ENCODE data around the gene CHEK1.

Gene CHEK1

DNA sequence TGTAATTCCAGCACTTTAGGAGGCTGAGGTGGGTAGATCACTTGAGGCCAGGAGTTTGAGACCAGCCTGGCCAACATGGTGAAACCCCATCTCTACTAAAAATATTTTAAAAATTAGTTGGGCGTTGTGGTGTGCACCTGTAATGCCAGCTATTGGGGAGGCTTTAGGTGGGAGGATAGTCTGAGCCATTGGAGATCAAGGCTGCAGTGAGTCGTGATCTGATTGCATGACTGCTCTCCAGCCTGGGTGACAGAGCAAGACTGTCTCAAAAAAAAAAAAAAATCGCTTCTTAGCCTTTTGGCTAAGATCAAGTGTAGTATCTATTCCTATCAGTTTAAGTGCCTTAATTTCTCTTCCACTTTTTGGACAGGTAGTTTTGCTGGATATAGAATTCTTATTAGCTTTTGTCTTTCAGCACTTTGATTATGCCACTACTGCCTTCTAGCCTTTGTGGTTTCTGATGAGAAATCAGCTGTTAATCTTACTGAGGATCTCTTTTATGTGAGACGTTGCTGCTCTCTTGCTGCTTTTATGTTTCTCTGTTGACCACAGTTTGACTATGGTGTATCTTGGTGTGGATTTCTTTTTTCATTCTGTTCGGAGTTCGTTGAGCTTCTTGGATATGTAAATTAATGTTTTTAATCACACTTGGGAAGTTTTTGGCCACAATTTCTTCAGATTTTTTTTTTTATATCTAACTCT, 24.7 kb downstream of the CHEK1 start:
- Mint-ChIP-seq H3K9me3 (no peaks in the 10 kb centered on the region), H3K4me3 (no peak overlapping the region), H3K4me1 (ENCODE audit: low read depth in 2 of 2) (peaks cover 4 to 6% of the 10 kb centered on the region in 2 donors), H3K27ac (peak overlapping the region in 1 of 2 donors; percentile 39), H3K27me3 (no peaks in the 10 kb centered on the region), H3K36me3 (ENCODE audit: insufficient read depth) (no peaks in the 10 kb centered on the region)
- DNase-seq: no peak
- ATAC-seq (replicated peaks): peak; percentile 48

DNA sequence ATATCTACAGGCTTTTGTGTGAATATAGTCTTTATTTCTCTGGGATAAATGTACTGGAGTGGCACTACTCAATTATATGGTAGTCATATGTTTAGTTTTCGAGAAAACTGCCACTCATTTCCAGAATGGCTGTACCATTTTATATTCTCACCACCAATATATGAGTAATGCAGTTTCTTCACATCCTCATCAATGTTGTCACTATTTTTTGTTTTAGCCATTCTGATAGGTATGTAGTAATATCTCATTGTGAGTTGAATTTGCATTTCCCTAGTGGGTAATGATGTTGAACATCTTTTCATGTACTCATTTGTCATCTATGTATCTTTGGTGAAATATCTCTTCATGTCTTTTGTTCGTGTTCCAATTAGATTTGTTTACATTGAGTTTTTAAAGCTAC, 37.7 kb downstream of the CHEK1 start:
- no peaks in the 10 kb centered on the region for H3K4me1 Mint-ChIP-seq (ENCODE audit: low read depth in 2 of 2)
- DNase-seq (no peak), ATAC-seq (replicated peaks) (no peak)
- no peak overlapping the region for H3K27ac Mint-ChIP-seq
- H3K27me3 Mint-ChIP-seq: no peaks in the 10 kb centered on the region
- H3K9me3 Mint-ChIP-seq: no peaks in the 10 kb centered on the region
- no peak overlapping the region for H3K4me3 Mint-ChIP-seq
- H3K36me3 Mint-ChIP-seq (ENCODE audit: insufficient read depth): no peaks in the 10 kb centered on the region

DNA sequence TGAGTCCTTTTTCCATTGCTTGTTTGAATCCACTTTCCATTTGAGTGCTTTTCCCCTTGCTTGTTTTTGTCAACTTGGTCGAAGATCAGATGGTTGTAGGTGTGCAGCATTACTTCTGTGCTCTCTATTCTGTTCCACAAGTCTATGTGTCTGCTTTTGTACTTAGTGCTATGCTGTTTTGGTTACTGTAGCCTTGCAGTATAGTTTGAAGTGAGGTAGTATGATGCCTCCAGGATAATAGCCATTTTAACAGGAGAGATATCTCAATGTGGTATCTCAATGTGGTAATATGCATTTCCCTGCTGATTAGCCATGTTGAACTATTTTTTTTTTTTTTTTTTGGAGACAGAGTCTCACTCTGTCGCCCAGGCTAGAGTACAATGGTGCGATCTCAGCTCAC, 38.9 kb downstream of the CHEK1 start:
- no peak for DNase-seq
- Mint-ChIP-seq H3K27me3 (no peaks in the 10 kb centered on the region), H3K9me3 (no peaks in the 10 kb centered on the region), H3K36me3 (ENCODE audit: insufficient read depth) (no peaks in the 10 kb centered on the region), H3K4me1 (ENCODE audit: low read depth in 2 of 2) (no peaks in the 10 kb centered on the region), H3K27ac (no peak overlapping the region), H3K4me3 (no peak overlapping the region)
- no peak for ATAC-seq (replicated peaks)

DNA sequence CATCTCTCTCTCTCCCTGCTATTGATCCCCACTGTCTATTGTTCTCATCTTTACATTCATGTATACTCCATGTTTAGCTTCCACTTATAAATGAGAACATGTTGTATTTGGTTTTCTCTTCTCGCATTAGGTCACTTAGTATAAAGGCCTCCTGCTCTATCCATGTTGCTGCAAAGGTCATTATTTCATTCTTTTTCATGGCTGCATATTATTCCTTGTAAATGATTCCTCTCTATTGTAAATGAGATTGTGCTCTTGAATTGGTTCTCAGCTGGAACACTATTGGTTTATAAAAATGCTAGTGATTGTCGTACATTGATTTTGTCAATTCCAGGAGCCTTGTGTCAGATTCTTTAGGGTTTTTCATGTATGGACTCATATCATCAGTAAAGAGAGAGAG, 42.2 kb downstream of the CHEK1 start:
- Mint-ChIP-seq H3K36me3 (ENCODE audit: insufficient read depth) (no peaks in the 10 kb centered on the region), H3K27ac (peak overlapping the region in 1 of 2 donors; percentile 23), H3K27me3 (no peaks in the 10 kb centered on the region), H3K4me1 (ENCODE audit: low read depth in 2 of 2) (no peaks in the 10 kb centered on the region), H3K4me3 (no peak overlapping the region), H3K9me3 (no peaks in the 10 kb centered on the region)
- DNase-seq: no peak
- ATAC-seq (replicated peaks): no peak

DNA sequence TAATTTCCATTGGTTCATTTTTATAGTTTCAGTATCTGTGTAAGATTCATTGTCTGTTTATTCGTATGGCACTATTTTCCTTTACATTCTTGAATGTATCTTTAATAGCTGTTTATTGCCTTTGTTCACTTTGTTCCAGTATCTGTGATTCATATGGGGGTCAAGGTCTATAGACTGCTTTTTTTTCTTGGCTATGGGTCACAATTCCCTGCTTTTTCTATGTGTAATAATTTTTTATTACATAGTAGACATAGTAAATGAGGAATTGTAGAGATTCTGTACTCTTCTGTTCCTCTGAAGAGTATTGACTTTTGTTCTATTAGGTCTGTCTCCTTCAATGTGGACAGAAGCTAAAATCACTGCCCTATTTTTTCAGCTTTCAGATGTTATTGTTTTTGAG, 45.2 kb downstream of the CHEK1 start:
- H3K27ac Mint-ChIP-seq: no peak overlapping the region

DNA sequence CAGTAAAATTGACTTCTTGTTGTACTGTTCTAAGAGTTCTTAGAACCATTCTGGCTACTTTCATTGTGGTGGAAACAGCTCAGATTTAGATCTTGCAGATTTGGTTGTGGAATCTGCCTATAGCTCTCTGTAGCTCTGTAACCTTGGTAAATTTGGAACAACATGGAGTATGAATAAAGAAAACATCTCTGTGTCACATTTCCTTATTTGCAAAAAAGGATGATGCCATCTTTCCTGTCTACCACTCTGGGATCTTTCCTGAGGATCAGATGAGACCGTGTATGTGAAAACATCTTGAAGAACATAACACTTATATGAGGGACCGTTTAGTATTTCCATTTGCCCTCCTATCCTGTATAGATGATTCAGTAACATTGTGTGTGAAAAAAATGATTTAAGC, 46.6 kb downstream of the CHEK1 start:
- DNase-seq (no peak), ATAC-seq (replicated peaks) (no peak)
- no peak overlapping the region for H3K4me3 Mint-ChIP-seq
- no peaks in the 10 kb centered on the region for H3K4me1 Mint-ChIP-seq (ENCODE audit: low read depth in 2 of 2)
- no peaks in the 10 kb centered on the region for H3K27me3 Mint-ChIP-seq
- H3K27ac Mint-ChIP-seq: no peak overlapping the region
- no peaks in the 10 kb centered on the region for H3K9me3 Mint-ChIP-seq
- no peaks in the 10 kb centered on the region for H3K36me3 Mint-ChIP-seq (ENCODE audit: insufficient read depth)

More for the DNA sequence above, 45.2 kb downstream of the CHEK1 start:
- Mint-ChIP-seq H3K27me3 (no peaks in the 10 kb centered on the region), H3K4me3 (no peak overlapping the region), H3K9me3 (no peaks in the 10 kb centered on the region), H3K4me1 (ENCODE audit: low read depth in 2 of 2) (no peaks in the 10 kb centered on the region), H3K36me3 (ENCODE audit: insufficient read depth) (no peaks in the 10 kb centered on the region)
- ATAC-seq (replicated peaks) (no peak), DNase-seq (no peak)

DNA sequence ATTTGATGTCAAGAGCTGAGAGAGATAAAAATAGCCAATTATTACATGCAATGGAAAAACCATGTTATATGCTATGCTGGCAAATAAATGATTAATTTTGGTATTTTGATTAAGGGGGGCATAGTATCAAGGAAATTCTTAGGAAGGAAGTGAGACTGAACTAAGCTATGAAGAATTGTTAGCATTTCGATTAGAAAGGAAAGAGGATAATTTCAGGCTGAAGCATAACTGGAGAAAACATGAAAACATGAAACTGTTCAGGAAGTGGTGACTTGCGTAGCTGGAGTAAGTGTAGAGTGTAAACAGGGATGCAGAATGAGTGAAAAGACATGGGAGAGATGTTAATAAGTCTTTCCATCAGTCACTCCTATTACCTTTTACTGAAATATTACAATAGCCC, 49.2 kb downstream of the CHEK1 start:
- H3K9me3 Mint-ChIP-seq: no peaks in the 10 kb centered on the region
- no peaks in the 10 kb centered on the region for H3K4me1 Mint-ChIP-seq (ENCODE audit: low read depth in 2 of 2)
- H3K27ac Mint-ChIP-seq: no peak overlapping the region
- no peak for DNase-seq
- ATAC-seq (replicated peaks): no peak
- no peaks in the 10 kb centered on the region for H3K36me3 Mint-ChIP-seq (ENCODE audit: insufficient read depth)
- no peaks in the 10 kb centered on the region for H3K27me3 Mint-ChIP-seq
- no peak overlapping the region for H3K4me3 Mint-ChIP-seq

DNA sequence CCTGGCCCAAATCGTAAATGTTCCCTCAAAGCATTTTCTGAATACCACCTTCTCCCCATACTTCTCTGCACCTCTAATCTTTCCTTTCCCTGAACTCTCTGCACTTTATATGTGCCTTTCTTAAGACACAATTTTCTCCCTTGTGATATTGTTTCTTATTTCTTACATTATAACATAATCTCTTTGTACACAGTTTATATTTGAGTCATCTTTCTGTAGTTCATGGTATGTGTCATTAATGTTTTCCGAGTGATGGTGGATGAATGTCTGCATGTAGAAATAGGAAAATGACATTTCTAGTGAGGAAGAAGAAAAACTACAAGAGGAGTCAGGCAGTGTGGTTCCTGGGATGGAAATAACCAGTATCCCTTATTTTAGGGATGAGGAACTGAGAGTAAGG, 50.2 kb downstream of the CHEK1 start:
- Mint-ChIP-seq H3K36me3 (ENCODE audit: insufficient read depth) (no peaks in the 10 kb centered on the region), H3K27me3 (no peaks in the 10 kb centered on the region), H3K4me3 (no peak overlapping the region), H3K9me3 (no peaks in the 10 kb centered on the region), H3K4me1 (ENCODE audit: low read depth in 2 of 2) (no peaks in the 10 kb centered on the region), H3K27ac (no peak overlapping the region)
- no peak for ATAC-seq (replicated peaks)
- no peak for DNase-seq

DNA sequence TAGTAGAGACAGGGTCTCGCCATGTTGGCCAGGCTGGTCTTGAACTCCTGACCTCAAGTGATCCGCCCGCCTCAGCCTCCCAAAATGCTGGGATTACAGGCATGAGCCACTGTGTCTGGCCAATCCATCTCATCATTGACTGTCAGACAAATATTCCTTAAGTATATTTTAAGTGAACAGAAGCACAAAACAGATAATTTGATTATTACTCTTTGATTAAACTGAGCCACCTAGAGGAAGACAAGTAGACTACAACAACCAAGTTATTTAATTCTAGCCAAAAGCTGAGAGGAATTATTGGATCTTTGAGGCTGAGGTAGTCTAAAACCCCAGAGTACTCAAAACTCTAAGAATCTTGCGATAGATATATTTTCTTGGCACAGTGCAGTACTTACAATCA, 54.4 kb downstream of the CHEK1 start:
- DNase-seq (no peak), ATAC-seq (replicated peaks) (no peak)
- Mint-ChIP-seq H3K27ac (no peak overlapping the region), H3K4me3 (no peak overlapping the region), H3K27me3 (no peaks in the 10 kb centered on the region), H3K36me3 (ENCODE audit: insufficient read depth) (no peaks in the 10 kb centered on the region), H3K9me3 (no peaks in the 10 kb centered on the region), H3K4me1 (ENCODE audit: low read depth in 2 of 2) (no peaks in the 10 kb centered on the region)

DNA sequence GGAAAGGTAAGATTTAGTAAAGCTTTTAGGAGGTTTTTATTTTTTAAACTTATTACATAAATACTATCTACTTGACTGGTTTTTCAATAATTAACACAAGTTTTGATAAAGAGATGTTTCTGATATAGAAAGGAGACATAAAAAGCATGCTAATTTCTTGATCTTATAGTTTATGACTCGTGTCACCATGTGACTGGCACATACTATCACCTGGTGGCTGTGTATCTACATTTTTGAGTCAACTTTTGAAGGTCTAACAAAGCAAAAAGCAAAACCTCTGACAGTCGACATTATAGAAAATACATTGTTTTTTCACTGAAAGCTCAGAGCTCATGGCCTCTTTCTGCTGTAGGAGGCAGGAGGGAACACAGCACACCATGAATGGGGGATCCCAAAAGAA, 54.9 kb downstream of the CHEK1 start:
- no peak for ATAC-seq (replicated peaks)
- Mint-ChIP-seq H3K4me3 (no peak overlapping the region), H3K36me3 (ENCODE audit: insufficient read depth) (no peaks in the 10 kb centered on the region)

DNA sequence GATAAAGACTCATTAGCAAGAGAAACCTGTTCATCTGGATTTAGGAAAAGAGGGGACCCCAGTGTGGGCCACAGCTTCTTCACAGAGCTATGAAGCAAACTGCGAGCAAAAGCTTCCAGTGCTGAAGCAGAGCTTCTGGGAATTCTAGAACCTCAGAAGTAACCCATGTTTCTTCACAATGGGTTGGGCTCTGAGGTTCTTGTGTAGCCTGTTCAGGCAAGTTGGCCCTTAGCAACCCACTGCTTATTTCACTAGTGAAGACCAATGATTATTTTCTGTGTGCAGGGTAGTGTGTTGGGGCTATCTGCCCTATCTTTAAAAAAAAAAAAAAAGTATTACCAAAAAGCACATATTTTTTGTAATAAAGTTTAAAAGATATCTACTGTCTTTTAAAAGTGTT, 55.8 kb downstream of the CHEK1 start, which contains the start of gene ACRV1:
ACRV1 (minus strand) TSS at position 101 of the 400 bp plus-strand sequence; CDS start at position 34, 67 bp downstream.
- Mint-ChIP-seq H3K27ac (no peak within 1 kb of the TSS), H3K27me3 (no peaks in the 10 kb centered on the region), H3K4me3 (no peak within 1 kb of the TSS), H3K36me3 (ENCODE audit: insufficient read depth) (no peaks in the 10 kb centered on the region), H3K9me3 (no peaks in the 10 kb centered on the region), H3K4me1 (ENCODE audit: low read depth in 2 of 2) (no peaks in the 10 kb centered on the region)
- no peak for ATAC-seq (replicated peaks)
- no peak for DNase-seq

More for the DNA sequence above, 54.9 kb downstream of the CHEK1 start:
- no peak for DNase-seq
- no peak overlapping the region for H3K27ac Mint-ChIP-seq
- H3K4me1 Mint-ChIP-seq (ENCODE audit: low read depth in 2 of 2): no peaks in the 10 kb centered on the region
- no peaks in the 10 kb centered on the region for H3K9me3 Mint-ChIP-seq
- no peaks in the 10 kb centered on the region for H3K27me3 Mint-ChIP-seq

DNA sequence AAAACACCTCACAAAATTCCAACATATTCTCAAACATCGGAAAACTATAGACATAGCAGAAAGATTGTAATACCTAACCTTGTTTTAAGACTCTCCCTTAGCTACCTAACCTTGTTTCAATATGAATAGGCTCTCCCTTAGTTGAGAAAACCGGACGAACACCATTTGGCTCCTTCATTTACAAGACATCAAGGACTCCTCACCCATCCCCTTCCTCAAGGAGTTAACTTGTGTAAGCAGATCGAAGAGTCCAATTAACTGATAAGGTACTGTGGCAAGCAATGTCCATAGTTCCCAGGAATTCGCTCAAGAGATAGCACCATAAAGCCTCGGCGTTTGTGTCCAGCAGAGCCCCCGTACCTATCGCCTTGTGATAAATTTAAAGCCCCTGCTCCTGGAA, 60.3 kb downstream of the CHEK1 start:
- Mint-ChIP-seq H3K27ac (no peak overlapping the region), H3K4me3 (no peak overlapping the region), H3K27me3 (no peaks in the 10 kb centered on the region), H3K9me3 (no peaks in the 10 kb centered on the region), H3K4me1 (ENCODE audit: low read depth in 2 of 2) (no peaks in the 10 kb centered on the region), H3K36me3 (ENCODE audit: insufficient read depth) (no peaks in the 10 kb centered on the region)
- no peak for DNase-seq
- no peak for ATAC-seq (replicated peaks)

DNA sequence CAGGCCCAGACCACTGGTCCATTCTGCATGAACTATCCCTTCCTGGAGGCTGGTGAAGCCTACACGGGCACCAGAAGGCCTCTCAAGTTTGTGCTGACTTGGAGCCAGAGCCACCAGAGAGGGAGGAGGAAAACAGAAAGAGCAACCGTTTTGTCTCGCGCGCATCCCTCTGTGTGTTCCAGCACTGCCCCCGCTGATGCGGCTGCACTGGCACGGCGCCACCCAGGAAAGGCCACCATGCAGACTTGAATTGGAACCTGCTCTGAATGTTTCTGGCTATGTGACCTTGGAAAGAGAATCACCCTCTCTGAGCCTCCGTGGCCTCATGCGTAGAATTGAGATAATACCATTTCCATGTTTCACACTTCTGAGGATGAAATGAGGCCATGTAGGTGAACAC, 63.1 kb downstream of the CHEK1 start:
- ATAC-seq (replicated peaks) (no peak), DNase-seq (no peak)
- H3K9me3 Mint-ChIP-seq: no peaks in the 10 kb centered on the region
- no peak overlapping the region for H3K4me3 Mint-ChIP-seq
- no peaks in the 10 kb centered on the region for H3K4me1 Mint-ChIP-seq (ENCODE audit: low read depth in 2 of 2)
- H3K27me3 Mint-ChIP-seq: no peaks in the 10 kb centered on the region
- no peaks in the 10 kb centered on the region for H3K36me3 Mint-ChIP-seq (ENCODE audit: insufficient read depth)
- H3K27ac Mint-ChIP-seq: no peak overlapping the region

DNA sequence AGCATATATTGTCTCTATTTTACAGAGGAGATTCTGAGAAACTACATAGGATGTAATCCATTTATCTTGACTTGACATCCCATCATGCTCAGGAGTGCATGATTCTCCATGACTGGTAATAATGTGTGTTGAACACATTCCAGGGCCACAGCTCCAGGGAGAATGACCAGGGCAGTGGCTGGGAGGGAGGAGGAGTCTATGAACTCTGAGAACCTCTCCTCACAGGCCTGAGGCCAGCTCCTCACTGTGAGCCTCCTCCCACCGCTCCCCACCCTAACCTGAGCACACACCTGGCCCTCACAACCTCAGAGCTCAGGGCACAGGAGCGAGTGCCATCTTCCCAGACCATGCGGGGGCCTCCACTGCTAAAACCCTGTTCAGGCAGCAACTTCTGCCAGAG, 63.7 kb downstream of the CHEK1 start:
- Mint-ChIP-seq H3K27me3 (no peaks in the 10 kb centered on the region), H3K4me1 (ENCODE audit: low read depth in 2 of 2) (no peaks in the 10 kb centered on the region), H3K9me3 (no peaks in the 10 kb centered on the region), H3K27ac (no peak overlapping the region), H3K36me3 (ENCODE audit: insufficient read depth) (no peaks in the 10 kb centered on the region), H3K4me3 (no peak overlapping the region)
- no peak for ATAC-seq (replicated peaks)
- DNase-seq: no peak

Measured in effector memory CD8-positive, alpha-beta T cell (primary cell).